GM23248 (cell line): ENCODE measurements around the gene FBXW7.

Experiments
- EZH2 ChIP-seq: fragments of 200-600 bp; sonication (generic); IDR thresholded peaks from 2 replicates; pipeline ENCODE4 v1.6.1; 2018; ENCODE audit warnings: antibody characterized with exemption, mild to moderate bottlenecking; ENCODE audit not compliant: insufficient read depth, poor library complexity, severe bottlenecking
- EZH2phosphoT487 ChIP-seq: fragments of 200-600 bp; sonication (generic); IDR thresholded peaks from 2 replicates; pipeline ENCODE4 v1.6.1; 2018; ENCODE audit warnings: antibody characterized with exemption, moderate library complexity, mild to moderate bottlenecking, low read depth; ENCODE audit not compliant: insufficient read depth

- TF ChIP-seq EZH2, result no peak
- no peak for TF ChIP-seq EZH2phosphoT487
Measured at GRCh38 chr4:152281211-152281610, 254.7 kb downstream of the FBXW7 start.
